DMS53 treated with DMSO at 0.1 percent for 48 hours (cell line): ENCODE measurements around the gene COL26A1.
"Not testable (repeated sequence)": the region's sequence is repeated elsewhere in the genome, so short reads cannot be mapped to it uniquely, and the experiment has no call there.

Experiments
- DNase-seq: peaks from one replicate; lab custom pipeline; 2025; ENCODE audit not compliant: unreplicated experiment; lab: John Stamatoyannopoulos, UW

Gene COL26A1

DNA sequence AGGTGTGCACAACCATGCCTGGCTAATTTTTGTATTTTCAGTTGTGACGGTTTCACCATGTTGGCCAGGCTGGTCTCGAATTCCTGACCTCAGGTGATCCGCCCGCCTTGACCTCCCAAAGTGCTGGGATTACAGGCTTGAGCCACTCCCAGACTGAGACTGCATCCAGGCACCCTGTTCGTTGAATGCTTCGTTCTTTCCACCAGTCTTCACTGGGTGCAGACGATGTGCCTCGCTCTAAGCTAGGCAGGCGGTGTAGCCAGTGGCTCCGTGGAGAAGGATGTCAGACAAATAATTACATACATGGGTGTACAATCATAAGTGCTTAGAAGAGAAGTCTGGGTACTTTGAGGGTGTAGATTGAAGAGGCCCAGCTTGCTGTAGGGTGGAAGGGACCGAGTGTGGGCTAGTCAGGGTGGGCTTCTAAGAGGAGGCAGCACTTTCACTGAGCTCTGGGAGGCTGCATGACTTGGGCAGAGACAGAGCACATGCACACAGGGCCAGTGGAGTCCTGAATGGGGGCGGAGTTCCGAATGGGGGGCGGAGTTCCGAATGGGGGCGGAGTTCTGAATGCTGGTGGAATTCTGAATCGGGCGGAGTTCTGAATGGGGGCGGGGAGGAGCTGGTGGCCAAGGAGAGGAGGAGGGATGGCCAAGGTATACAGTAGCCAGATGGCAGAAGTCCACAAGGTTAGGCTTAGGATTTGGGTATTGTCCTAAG is 74.3 kb downstream of the COL26A1 start:
- no peak for DNase-seq

DNA sequence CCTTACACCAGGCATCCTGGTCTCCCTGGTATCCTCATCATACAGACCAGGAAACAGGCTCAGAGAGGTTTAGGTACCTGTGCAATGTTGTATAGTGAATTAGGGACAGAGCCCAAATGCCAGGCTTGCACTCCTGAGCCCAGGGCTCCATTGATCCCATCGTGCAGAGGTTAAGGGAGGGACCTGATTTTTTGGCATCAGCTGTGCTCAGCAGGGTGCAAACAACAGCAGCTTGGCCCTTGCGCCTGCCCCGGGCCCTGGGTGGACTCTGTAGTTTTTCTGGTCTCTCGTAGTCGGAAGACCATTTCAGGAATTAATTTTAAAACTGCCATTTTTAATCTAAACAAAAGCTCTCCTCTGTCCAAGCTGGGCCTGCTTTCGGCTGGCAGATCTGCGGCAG is 79.2 kb downstream of the COL26A1 start:
- DNase-seq = no peak

DNA sequence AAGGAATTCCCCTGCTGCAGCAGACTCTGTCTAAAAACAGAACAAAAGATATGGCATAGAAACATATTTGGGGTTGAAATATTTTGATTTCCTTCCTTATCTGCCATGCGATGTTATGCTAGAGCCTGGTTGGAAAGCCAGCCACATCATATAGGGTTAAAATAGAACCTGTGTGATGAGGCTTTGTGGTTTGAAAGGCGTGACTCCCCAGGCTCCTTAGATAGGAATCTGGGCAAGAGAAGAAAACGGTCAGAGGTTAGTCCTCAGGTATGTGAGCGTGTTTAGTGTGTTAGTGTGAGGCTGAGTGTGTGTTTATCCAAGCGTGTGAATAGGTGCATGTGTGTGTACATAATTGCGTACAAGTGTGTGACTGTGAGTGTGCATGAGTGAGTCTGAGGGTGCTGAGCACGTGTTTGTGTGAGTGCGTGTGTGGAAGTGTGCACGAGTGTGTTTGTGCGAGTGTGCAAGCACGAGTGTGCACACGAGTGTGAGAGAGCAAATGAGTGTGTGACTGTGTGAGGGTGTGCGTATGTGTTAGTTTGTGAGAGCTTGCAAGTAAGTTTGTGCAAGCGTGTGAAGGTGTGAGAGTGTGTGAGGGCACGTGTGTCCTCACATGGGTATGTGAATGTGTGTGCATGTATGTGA is 79.9 kb downstream of the COL26A1 start:
- no peak for DNase-seq

DNA sequence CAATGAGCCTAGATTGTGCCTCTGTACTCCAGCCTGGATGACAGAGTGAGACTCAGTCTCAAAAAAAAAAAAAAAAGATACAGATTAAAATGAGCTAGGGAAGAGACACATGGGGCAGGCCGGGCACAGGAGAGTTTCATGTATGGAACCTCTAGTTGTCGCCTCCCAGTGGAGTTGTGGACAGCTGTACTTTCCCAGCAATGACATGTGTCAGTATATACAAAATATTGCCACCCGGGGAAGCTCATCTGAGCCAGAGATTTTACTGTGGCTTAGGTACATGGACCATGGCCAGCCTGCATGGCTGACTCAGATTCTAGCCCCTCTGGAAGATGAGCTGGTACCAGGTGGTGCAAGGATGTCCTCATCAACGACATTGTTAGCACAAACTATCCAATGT is 87.4 kb downstream of the COL26A1 start:
- no peak for DNase-seq

DNA sequence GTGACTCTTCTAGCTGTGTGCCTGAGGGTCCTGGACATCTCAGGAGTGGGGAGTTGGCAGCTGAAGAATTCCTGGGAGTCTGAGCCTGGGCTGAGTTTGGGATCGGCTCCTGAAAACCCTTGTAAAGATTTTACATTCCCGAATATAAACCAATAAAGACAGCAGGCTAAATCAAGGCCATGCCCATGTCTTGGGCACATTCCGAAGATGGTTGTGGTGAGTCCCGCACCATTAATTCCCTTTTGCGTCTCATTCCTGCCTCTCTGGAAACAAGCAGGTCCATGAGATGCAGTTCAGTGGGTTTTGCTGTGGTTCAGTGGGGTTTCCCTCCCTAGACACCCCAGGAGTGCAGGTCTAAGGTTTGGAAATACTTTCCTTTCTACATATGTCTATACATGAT is 90.9 kb downstream of the COL26A1 start:
- DNase-seq = no peak

DNA sequence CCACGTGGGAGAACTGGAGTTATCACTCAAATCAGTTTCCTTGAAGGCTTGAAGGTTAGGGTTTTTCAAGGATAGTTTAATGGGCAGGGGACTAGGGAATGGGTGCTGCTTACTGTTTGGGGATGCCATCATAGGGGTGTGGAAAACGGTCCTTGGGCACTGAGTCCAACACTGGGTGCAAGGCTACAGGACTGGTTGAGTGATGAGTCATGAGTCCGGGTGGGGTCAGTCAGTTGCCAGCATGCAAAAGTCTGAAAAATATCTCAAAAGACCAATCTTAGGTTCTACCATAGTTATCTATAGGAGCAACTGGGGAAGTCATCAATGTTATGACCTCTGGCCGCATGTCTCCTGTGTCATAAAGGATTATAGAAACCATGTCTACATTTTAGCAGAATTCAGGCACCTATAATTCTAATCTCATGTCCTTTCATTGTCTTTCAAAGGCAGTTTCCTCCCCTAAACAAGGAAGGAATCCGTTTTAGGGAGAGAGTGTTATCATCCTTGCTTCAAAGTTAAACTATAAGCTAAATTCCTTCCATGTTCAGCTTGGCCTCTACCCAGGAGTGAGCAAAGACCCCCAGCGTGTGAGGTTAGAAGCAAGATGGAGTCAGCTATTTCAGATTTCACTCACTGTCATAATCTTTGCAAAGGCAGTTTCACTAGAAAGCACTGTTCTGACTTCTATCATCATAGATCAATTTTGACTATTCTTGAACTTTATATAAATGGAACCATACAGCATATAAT is 94.5 kb downstream of the COL26A1 start:
- DNase-seq = no peak

DNA sequence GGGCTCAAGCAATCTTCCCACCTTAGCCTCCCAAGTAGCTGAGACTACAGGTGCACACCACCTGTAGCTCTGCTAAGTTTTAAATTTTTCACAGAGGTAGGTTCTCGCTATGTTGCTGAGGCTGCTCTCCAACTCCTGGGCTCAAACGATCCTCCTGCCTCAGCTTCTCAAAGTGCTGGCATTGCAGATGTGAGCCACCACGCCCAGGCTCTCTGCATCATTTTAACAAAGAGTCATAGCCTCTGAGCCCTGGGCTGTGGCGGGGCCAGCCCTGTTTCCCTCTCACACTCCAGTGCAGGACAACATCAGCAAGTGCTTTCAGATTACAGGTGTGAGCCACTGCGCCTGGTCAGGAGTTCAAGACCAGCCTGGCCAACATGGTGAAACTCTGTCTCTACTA is 102.5 kb downstream of the COL26A1 start:
- no peak for DNase-seq

DNA sequence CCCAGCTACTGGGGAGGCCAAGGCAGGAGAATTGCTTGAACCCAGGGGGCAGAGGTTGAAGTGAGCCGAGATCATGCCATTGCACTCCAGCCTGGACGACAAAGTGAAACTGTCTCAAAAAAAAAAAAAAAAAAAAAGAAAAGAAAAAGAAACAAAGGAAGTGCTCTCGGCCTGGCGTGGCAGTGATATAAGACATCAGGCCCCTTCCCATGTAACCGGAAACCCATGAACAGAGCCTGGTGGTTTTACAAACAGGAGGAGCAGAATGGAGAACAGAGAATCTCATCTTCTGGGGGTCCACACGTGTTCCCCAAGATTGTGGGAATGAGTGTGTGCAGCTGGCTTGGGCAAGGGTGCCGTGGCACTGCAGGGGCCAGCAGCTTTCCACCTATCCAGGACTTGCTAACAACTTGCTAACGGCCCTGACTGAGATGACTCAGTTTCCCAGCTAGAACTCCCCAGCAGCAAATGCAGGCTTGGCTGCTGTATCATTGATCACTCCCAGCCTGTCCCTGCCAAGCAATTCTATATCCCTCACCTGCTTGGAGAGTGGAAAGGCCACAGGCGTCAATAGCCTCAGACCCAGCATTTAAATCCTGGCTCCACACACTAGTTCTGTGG is 103.0 kb downstream of the COL26A1 start:
- no peak for DNase-seq

DNA sequence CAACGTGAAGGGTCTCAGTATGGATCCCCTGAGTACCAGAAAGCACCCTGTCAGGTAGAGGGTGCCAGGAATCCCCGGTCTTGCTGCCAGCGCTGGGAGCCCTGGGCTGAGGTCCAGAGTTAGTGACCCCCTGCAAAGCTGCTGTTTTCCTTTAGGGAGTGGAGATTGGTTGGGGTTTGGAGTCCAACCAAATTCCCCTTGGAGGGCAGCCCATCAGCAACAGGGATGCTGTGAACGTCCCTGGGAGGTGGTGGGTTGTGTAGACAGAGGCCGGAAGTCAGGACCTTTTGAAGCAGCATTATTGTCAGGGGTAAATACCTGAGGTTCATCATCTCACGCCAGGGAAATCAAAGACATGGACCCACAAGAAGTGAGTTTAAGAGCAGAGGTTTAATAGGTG is 104.2 kb downstream of the COL26A1 start:
- no peak for DNase-seq

DNA sequence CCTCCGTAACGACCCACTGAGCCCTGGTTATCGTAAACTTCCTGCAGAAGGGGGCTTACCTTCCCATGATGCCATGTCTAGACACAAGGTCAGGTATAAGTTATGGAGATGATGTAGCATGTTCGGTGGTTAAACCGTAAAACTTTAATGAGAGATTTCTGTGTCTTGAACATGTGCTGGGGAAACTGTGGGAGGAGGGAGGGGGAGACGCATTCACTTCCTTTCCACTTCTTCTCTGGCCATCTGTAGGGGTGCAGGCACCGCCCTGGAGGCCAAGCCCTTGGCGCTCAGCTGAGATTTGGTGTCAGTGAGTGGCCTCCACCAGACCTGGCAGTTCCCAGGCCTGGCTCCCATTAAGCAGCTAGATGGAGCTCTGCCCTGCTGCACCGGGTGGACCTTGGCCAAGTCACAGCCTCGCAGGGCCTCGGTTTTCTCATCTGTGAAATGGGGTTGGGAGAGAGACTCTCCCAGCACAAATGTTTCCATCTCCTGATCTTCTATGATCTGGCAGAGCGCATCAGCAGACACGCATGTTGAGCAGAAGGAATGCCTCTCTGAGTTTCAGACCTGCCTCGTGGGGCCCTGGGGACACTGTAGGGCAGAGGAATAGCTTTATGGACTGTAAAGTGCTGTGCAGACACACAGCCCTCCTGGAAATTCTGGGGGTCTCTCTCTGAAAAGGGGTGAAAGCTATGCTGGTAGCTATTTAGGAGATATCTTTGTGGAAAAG is 106.0 kb downstream of the COL26A1 start:
- no peak for DNase-seq

DNA sequence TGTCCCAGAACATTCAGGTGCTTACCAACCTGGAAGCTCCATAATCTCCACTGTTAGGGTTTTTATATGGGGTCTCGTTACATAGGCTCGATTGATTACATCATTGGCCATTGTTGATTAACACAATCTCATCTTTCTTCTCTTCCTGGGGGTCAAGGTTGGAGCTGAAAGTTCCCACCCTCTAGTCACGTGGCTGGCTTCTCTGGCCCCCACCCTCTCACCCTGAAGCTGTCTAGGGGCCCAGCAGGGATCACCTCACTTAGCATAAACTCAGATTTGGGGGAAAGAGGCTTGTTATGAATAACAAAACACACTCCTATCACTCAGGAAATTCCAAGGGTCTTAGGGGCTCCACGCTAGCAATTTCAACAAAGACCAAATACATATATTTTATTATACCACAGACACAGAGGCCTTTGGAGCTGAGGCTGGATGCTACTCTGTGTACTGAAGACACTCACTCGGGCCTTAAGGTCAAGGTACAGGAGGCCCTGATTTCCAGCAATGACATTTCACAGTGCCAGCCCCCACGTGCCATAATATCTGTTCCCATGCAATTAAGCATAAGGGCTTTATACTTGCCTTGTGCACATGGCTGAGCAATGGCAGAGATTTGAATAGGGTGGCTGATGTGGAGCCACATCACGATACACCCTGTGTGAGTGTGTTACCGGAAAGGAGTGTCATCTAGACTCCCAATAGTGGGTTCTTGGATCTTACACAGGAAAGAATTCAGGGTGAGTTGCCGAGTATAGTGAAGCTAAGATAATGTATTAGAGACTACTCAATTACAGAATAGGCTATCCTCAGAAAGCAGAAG is 108.2 kb downstream of the COL26A1 start:
- no peak for DNase-seq

DNA sequence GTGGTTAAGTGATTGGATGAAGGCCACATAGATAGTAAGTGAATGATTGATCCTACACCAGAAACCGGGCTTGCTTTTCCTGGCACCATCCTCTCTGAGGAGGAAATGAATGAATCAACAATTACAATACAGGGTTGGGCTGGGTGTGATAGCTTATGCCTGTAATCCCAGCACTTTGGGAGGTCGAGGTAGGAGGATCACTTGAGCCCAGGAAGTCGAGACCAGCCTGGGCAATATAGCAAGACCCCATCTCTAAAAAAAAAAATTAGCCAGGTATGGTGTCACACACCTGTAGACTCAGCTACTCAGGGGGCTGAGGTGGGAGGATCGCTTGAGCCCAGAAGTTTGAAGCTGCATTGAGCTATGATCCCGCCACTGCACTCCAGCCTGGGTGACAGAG is 111.5 kb downstream of the COL26A1 start:
- no peak for DNase-seq

DNA sequence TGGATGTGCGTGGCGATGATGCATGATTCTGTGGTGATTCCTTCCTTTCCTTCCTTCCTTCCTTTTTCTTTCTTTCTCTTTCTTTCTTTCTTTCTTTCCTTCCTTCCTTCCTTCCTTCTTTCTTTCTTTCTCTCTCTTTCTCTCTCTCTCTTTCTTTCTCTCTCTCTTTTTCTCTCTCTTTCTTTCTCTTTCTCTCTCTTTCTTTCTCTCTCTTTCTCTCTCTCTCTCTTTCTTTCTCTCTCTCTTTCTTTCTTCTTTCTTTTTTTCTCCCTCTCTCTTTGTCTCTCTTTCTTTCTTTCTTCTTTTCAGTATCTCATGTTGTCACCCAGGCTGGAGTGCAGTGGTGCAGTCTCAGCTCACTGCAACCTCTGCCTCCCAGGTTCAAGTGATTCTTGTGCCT is 113.0 kb downstream of the COL26A1 start:
- DNase-seq = not testable (repeated sequence)

DNA sequence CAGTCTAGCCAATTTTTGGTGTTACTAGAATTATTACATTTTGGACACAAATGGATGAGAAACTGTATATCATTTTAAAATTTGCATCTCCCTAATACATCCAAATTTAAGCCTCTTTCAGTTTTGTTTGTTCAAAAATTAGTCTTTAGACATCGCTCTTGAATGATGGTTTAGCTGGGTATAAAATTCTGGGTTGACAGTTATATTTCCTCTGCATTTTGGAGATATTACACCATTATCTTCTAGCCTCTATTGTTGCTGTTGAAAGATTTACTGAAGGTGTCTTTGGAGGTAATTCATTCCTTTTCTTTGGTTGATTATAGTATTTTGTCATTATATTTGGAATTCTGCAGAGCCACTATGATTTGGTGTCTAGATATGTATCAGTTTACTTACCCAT is 116.5 kb downstream of the COL26A1 start:
- DNase-seq = no peak

DNA sequence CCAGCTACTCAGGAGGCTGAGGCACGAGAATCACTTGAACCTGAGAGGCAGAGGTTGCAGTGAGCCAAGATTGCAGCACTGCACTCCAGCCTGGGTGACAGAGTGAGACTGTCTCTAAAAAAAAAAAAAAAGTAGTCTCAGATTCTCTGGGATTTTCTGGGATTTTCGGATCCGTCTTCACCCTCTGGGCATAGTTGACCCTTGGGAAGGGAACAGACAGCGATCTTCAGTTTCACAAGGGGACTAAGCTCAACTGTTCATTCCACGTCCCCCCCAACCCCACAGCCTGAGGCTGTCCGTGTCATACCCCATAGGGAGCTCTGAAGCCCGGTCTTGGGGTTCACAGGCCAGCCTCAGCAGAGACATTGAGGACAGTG is 123.4 kb downstream of the COL26A1 start:
- DNase-seq = not testable (repeated sequence)

DNA sequence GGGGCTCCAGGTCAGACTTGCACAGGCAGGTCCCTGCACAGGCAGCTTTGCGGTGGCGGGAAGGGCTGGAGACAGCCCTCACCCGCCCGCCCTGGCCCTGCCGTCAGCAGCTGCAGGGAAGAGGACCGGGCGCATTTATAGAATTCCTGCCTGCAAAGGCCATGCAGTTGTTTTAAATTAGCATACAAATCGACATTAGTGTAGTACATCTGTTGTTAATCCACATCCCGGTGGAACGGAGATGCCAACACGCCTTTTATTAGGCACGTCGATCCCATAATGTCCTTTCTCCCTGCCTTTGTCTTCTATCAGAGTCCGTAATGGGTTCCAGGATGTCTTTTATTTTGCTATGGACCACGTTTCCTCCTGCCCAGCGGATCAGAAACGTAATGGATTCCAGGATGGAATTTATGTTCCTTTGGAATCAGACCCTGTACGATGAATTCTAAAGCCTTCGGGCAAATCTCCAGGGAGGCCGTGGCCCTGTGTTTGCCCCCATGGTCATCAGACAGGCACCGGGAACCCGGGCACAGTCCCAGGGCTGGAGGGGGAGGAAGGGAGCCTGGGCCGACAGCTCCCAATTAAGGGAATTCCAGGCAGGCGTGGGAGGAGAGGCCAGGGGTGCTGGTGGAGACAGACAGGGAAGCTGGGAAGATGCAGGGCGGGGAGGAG is 123.9 kb downstream of the COL26A1 start:
- DNase-seq = no peak

DNA sequence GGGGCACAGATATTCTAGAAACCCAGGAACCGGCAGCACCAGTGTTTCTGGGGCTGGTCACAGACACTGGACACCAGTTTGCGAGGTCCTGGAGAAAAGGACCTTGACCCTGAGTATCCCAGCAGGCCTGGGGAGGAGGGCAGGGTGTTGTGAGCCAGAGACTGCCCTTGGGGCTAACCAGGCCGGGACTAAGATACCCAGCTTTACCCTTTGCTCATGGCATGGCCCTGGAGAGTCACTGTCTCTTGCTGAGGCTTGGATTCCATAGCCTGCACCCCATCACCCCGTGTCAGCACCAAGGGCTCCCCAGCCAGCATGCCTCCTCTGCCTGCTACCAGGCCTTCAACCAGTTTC is 124.4 kb downstream of the COL26A1 start:
- DNase-seq = no peak

DNA sequence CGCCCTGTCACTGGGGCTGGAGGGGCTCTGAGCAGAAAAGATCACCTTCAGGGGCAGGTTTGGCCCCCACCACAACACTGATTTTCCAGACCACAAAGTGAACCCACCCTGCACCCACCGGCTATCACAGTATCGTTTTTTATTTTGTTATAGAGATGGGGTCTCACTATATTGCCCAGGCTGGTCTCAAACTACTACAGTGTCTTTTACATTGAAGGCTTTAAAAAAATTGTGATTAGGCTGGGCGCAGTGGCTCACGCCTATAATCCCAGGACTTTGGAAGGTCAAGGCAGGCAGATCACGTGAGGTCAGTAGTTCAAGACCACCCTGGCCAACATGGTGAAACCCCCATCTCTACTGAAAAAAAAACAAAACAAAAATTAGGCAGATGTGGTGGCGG is 125.1 kb downstream of the COL26A1 start:
- DNase-seq = no peak

DNA sequence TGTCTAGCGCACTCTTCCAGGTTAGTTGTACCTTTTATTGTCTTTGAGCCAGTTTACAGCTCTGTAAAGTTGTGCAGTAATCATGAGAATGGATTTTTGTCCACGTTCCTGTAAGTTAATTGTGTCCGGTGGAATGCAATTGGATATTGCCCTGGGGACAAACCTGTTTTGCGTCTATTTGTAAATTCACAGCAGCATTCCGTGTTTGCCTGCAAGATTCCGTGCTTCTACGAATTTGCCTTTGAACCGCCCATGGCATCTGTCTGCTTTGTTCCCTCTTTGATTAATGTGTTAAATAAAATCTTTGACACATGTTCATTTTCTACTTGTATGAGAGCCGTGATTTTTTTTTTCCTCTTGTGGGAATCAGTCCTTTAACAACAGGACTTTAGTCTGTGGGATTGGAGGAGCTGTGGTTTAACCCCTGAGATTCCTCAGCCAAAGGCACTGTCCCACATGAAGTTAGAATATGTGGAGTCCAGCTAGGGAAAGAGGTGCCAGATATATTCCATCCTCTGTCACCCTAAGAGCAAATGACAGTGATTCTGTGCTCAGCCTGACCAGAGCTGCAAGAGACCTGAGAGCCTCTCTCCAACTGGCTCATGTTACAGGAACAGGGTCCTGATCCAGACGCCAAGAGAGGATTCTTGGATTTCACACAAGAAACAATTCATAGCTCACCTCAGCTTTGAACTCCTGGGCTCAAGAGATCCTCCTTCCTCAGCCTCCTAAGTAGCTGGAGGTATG is 126.3 kb downstream of the COL26A1 start:
- DNase-seq = no peak
